VCaP (cell line): ENCODE data around the gene NAV2.

Experiments used
- H3K27ac ChIP-seq: fragments of 450-650 bp; 2 replicates; pipeline ENCODE4 v1.5.1; 2017
- TF ChIP-seq, protein P1 (sequence below): fragments of 450-650 bp; conservative IDR thresholded peaks from 2 replicates; pipeline ENCODE4 v1.5.1; 2017; ENCODE audit warnings: mild to moderate bottlenecking, moderate library complexity

The NAV2 gene

DNA sequence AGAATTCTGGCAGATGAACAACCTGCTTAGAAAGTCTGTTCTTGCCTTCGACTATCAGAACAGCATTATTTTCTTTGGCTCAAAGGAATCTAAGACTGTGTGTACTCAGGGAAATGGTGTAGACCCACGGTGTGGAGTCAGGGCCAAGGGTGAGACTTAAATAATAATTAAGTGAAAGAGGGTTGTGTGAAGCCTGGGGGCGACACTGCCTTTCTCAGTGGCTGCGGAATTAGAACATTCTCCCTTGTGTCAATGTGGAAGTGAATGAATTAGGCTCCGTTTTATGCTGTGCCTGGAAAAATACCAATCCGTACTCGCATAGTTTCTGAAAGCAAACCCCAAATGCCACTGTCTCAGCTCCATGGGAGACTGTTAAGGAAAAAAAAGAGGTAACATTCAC, 50.7 kb downstream of the NAV2 start:
- TF ChIP-seq, protein P1, sequence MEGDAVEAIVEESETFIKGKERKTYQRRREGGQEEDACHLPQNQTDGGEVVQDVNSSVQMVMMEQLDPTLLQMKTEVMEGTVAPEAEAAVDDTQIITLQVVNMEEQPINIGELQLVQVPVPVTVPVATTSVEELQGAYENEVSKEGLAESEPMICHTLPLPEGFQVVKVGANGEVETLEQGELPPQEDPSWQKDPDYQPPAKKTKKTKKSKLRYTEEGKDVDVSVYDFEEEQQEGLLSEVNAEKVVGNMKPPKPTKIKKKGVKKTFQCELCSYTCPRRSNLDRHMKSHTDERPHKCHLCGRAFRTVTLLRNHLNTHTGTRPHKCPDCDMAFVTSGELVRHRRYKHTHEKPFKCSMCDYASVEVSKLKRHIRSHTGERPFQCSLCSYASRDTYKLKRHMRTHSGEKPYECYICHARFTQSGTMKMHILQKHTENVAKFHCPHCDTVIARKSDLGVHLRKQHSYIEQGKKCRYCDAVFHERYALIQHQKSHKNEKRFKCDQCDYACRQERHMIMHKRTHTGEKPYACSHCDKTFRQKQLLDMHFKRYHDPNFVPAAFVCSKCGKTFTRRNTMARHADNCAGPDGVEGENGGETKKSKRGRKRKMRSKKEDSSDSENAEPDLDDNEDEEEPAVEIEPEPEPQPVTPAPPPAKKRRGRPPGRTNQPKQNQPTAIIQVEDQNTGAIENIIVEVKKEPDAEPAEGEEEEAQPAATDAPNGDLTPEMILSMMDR: no peak
- no peak overlapping the region for H3K27ac ChIP-seq

- H3K27ac ChIP-seq: no peak overlapping the region
- TF ChIP-seq, protein P1: no peak
Measured at GRCh38 chr11:19766206-19766605, 53.6 kb downstream of the NAV2 start.

DNA sequence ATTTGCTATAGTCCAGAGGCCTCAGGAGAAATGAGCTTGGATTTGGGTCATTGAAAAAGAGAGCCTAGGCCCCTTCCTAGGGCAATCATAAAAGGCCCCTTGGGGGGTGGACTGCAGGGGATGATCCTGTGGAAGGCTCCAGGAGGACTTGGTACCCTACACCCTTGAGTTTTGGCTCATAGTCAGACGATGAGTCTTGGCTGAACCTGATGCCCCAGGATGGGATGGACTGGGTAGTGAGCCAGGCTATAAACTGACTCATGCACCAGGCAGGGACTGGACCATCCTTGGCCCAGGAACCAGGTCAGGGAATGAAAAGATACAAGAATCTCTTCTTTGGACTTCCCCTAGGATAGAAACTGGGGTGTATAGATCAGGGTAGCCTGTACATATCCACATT, 54.2 kb downstream of the NAV2 start:
- H3K27ac ChIP-seq: no peak overlapping the region
- TF ChIP-seq, protein P1: no peak

- TF ChIP-seq, protein P1: no peak
- H3K27ac ChIP-seq: no peak overlapping the region
Measured at GRCh38 chr11:19767627-19768151, 55.1 kb downstream of the NAV2 start.

GRCh38 chr11:19768197-19768596, 55.6 kb downstream of the NAV2 start:
- no peak overlapping the region for H3K27ac ChIP-seq
- TF ChIP-seq, protein P1: no peak

GRCh38 chr11:19768815-19769214, 56.2 kb downstream of the NAV2 start:
- no peak overlapping the region for H3K27ac ChIP-seq
- TF ChIP-seq, protein P1: no peak

DNA sequence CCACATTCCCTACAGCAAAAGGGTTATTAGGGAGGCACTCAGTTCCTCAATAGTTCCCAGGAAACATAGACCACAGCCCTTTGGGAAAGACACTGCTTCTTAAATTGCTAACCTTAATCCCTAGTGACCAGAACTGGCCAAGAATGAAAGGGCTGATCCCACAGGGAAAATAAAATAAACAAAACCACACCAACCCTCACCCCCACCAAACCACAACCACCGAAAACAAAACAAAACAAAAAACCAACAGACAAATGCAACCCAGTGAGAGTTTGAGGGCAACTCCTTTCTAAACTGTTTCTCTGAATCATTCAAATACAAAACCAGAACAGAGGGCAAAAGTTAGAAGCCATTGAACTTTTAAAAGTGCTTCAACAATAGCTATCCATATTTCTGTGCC, 57.2 kb downstream of the NAV2 start:
- no peak overlapping the region for H3K27ac ChIP-seq
- TF ChIP-seq, protein P1: no peak
